SK-N-SH (cell line): Measurements from ENCODE around the gene COL2A1. TPM values are rescaled to one million over a fixed set of nuclear protein-coding genes. Genes with fewer than 3 reads are reported as not detected.

Experiments used
- CTCF ChIA-PET: fragments of 300-600, 350-600 bp; formaldehyde crosslinking; extraction: SDS; loops from one replicate; lab custom pipeline; 2021; lab: Yijun Ruan, JAX
- POLR2A ChIA-PET: fragments of 350-600 bp; sonication (Branson Sonifier 250); formaldehyde crosslinking; extraction: SDS; loops from one replicate; lab custom pipeline; 2020; ENCODE audit warnings: antibody characterized with exemption, inconsistent platforms; lab: Yijun Ruan, JAX
- DNase-seq: peaks from one replicate; pipeline ENCODE4 v3.0.0; 2012
- H2AFZ ChIP-seq: fragments of 200-600 bp; sonication (generic); 2 replicates; pipeline ENCODE4 v1.8.1; 2016; ENCODE audit warnings: antibody characterized with exemption, mild to moderate bottlenecking, low read depth
- H3F3A ChIP-seq: fragments of 200-600 bp; sonication (generic); replicated peaks from 2 replicates; pipeline ENCODE3; 2016; ENCODE audit warnings: antibody characterized with exemption, mild to moderate bottlenecking; ENCODE audit not compliant: insufficient read depth
- H3K27ac ChIP-seq, 2 experiments: fragments of 200-500 bp in 1 of 2; fragments of 200-600 bp in 1 of 2; sonication (Bioruptor generic) in 1 of 2; sonication (generic), shearing (Covaris generic) in 1 of 2; 2 replicates each; pipeline versions ENCODE4 v1.5.1 to v1.6.1; 2014 to 2016; ENCODE audit warnings: low read depth in 2 of 2, inconsistent platforms in 1 of 2, low read length in 1 of 2, mild to moderate bottlenecking in 1 of 2, mixed read lengths in 1 of 2
- H3K27me3 ChIP-seq: fragments of 200-600 bp; sonication (generic), shearing (Covaris generic); 2 replicates; pipeline ENCODE4 v1.6.1; 2016; ENCODE audit warnings: mixed run types; ENCODE audit not compliant: insufficient read depth
- H3K36me3 ChIP-seq, 2 experiments: fragments of 200-500 bp in 1 of 2; fragments of 200-600 bp in 1 of 2; sonication (Bioruptor generic) in 1 of 2; sonication (generic) in 1 of 2; replicated peaks in 1 of 2; 2 replicates each; pipeline versions ENCODE3 to v1.5.1; 2014 to 2016; ENCODE audit warnings: low read length in 1 of 2, mild to moderate bottlenecking in 1 of 2; ENCODE audit not compliant: insufficient read depth in 2 of 2, control insufficient read depth in 1 of 2
- H3K4me1 ChIP-seq, 2 experiments: fragments of 200-500 bp in 1 of 2; fragments of 200-600 bp in 1 of 2; sonication (Bioruptor generic) in 1 of 2; sonication (generic), shearing (Covaris generic) in 1 of 2; 2 replicates each; pipeline versions ENCODE4 v1.5.1 to v1.6.1; 2014 to 2016; ENCODE audit warnings: low read depth in 1 of 2, low read length in 1 of 2, mixed run types in 1 of 2; ENCODE audit not compliant: insufficient read depth in 2 of 2, control insufficient read depth in 1 of 2
- H3K4me2 ChIP-seq: fragments of 200-600 bp; sonication (generic), shearing (Covaris generic); 2 replicates; pipeline ENCODE4 v1.6.1; 2017; ENCODE audit warnings: mixed run types
- H3K4me3 ChIP-seq, 2 experiments: fragments of 200-500 bp in 1 of 2; fragments of 200-600 bp in 1 of 2; sonication (Bioruptor generic) in 1 of 2; sonication (generic), shearing (Covaris generic) in 1 of 2; 2 replicates each; pipeline versions ENCODE4 v1.5.1 to v1.8.1; 2014 to 2016; ENCODE audit warnings: low read depth in 2 of 2, inconsistent platforms in 1 of 2, low read length in 1 of 2, mild to moderate bottlenecking in 1 of 2, mixed read lengths in 1 of 2, moderate library complexity in 1 of 2
- H3K79me2 ChIP-seq: fragments of 200-600 bp; sonication (generic); 2 replicates; pipeline ENCODE4 v1.8.1; 2017; ENCODE audit warnings: mild to moderate bottlenecking; ENCODE audit not compliant: insufficient read depth
- H3K9ac ChIP-seq: fragments of 200-600 bp; sonication (generic); 2 replicates; pipeline ENCODE4 v1.6.1; 2017; ENCODE audit warnings: mixed run types
- H3K9me2 ChIP-seq: fragments of 200-600 bp; sonication (generic); 2 replicates; pipeline ENCODE4 v1.6.1; 2017; ENCODE audit warnings: mixed run types
- H3K9me3 ChIP-seq: fragments of 200-600 bp; sonication (generic); 2 replicates; pipeline ENCODE4 v1.6.1; 2017; ENCODE audit warnings: mixed run types, mild to moderate bottlenecking, moderate library complexity
- H4K20me1 ChIP-seq: fragments of 200-600 bp; sonication (generic); 2 replicates; pipeline ENCODE4 v1.6.1; 2017; ENCODE audit warnings: mild to moderate bottlenecking, mixed run types; ENCODE audit not compliant: insufficient read depth
- CHD2 ChIP-seq: fragments of 150-350 bp; IDR thresholded peaks from 2 replicates; pipeline ENCODE4 v1.6.1; 2018; ENCODE audit warnings: low read length; ENCODE audit not compliant: partially characterized antibody
- ELF1 ChIP-seq: IDR thresholded peaks from 2 replicates; pipeline ENCODE4 v1.4.0; 2012
- FOSL2 ChIP-seq: IDR thresholded peaks from 2 replicates; pipeline ENCODE4 v1.4.0; 2012; ENCODE audit warnings: low read depth, mild to moderate bottlenecking, moderate library complexity, borderline replicate concordance
- MAX ChIP-seq: IDR thresholded peaks from 2 replicates; pipeline ENCODE4 v1.4.0; 2012; ENCODE audit warnings: low read depth
- MEF2A ChIP-seq: IDR thresholded peaks from 2 replicates; pipeline ENCODE4 v1.4.0; 2012; ENCODE audit warnings: low read depth, borderline replicate concordance
- NFIC ChIP-seq: IDR thresholded peaks from 2 replicates; pipeline ENCODE4 v1.4.0; 2012; ENCODE audit warnings: borderline replicate concordance
- POLR2AphosphoS5 ChIP-seq: IDR thresholded peaks from 2 replicates; pipeline ENCODE4 v1.6.1; 2012; ENCODE audit warnings: low read depth, low read length
- RAD21 ChIP-seq: IDR thresholded peaks from 2 replicates; pipeline ENCODE4 v1.6.1; 2012; ENCODE audit warnings: mild to moderate bottlenecking, low read length
- RCOR1 ChIP-seq: fragments of 150-350 bp; IDR thresholded peaks from 2 replicates; pipeline ENCODE4 v1.6.1; 2017; ENCODE audit warnings: antibody characterized with exemption, low read length
- REST ChIP-seq: IDR thresholded peaks from 2 replicates; pipeline ENCODE4 v1.6.1; 2012; ENCODE audit warnings: mild to moderate bottlenecking, low read depth, low read length, moderate library complexity
- SMC3 ChIP-seq: IDR thresholded peaks from 2 replicates; pipeline ENCODE4 v1.6.1; 2012; ENCODE audit warnings: low read depth, low read length, improper control_type of control experiment
- TAF1 ChIP-seq: IDR thresholded peaks from 2 replicates; pipeline ENCODE4 v1.6.1; 2012; ENCODE audit warnings: low read depth, mild to moderate bottlenecking, low read length, moderate library complexity, borderline replicate concordance
- TEAD4 ChIP-seq: IDR thresholded peaks from 2 replicates; pipeline ENCODE4 v1.4.0; 2012; ENCODE audit warnings: mild to moderate bottlenecking, borderline replicate concordance; ENCODE audit not compliant: insufficient read depth
- YY1 ChIP-seq: IDR thresholded peaks from 2 replicates; pipeline ENCODE4 v1.4.0; 2012; ENCODE audit warnings: low read depth, mild to moderate bottlenecking
- whole genome bisulfite sequencing: methylation state at CpG from one replicate; pipeline ENCODE4 v1.1.6; 2017; ENCODE audit warnings: low lambda C conversion rate; 5-methylcytosine and 5-hydroxymethylcytosine counted together
- polyA plus RNA-seq, 3 experiments: library from polyadenylated mRNA; depleted of rRNA; stranded (reverse); fragments of >200 nt; gene quantifications; 2 replicates each; pipeline ENCODE4 v1.2.3, GENCODE V29; 2012
- TF ChIP-seq, protein P1 (sequence below): IDR thresholded peaks from 2 replicates; pipeline ENCODE4; 2012

The COL2A1 gene
- polyA plus RNA-seq, 1 of the 3 experiments (the other 2 are of a cell fraction), result 0.02 TPM

DNA sequence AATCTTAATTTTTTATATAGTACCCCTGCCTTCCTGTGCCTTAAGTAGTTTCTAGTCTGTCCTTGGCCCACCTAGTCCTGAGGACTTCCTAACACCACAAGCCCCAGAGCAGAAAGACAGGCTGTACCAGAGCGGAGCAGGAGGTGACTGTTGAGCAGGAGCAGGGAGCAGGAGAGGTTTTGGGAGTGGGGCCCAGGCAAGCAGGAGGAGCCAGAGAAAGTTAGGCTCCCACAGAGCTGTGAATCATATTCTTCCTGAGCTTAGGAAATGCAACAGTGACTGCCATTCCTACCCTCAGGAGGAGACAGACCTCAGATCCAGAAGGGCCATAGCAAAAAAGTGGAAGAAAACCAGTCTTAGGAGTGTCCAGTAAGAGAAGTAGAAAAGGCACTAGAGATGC, 28.3 kb upstream of the COL2A1 start:
- H3K9me2 ChIP-seq, result no peaks in the 10 kb centered on the region
- no peaks in the 10 kb centered on the region for H3K9me3 ChIP-seq
- no peaks in the 10 kb centered on the region for H3F3A ChIP-seq
- WGBS, result 67% methylated on average over 1 of the region's 1 CpG
- POLR2A ChIA-PET, result no interaction called here
- H3K9ac ChIP-seq, result no peak overlapping the region
- H3K27ac ChIP-seq, result no peak overlapping the region
- no peaks in the 10 kb centered on the region for H3K79me2 ChIP-seq
- no peak overlapping the region for H3K4me3 ChIP-seq
- CTCF ChIA-PET, result no interaction called here
- no peak overlapping the region for H3K4me2 ChIP-seq
- no peak overlapping the region for H2AFZ ChIP-seq
- DNase-seq, result no peak
- no peaks in the 10 kb centered on the region for H3K27me3 ChIP-seq
- no peak for TF ChIP-seq YY1
- no peak for TF ChIP-seq REST
- TF ChIP-seq POLR2AphosphoS5, result no peak
- no peak for TF ChIP-seq RCOR1
- no peak for TF ChIP-seq RAD21
- TF ChIP-seq FOSL2, result no peak
- TF ChIP-seq CHD2, result no peak
- TF ChIP-seq NFIC, result no peak
- no peak for TF ChIP-seq MEF2A
- TF ChIP-seq, protein P1, sequence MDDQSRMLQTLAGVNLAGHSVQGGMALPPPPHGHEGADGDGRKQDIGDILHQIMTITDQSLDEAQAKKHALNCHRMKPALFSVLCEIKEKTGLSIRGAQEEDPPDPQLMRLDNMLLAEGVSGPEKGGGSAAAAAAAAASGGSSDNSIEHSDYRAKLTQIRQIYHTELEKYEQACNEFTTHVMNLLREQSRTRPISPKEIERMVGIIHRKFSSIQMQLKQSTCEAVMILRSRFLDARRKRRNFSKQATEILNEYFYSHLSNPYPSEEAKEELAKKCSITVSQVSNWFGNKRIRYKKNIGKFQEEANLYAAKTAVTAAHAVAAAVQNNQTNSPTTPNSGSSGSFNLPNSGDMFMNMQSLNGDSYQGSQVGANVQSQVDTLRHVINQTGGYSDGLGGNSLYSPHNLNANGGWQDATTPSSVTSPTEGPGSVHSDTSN, result no peak
- no peaks in the 10 kb centered on the region for H3K36me3 ChIP-seq
- H3K4me1 ChIP-seq, result peaks cover 0 to under 1% of the 10 kb centered on the region in 2 experiments; a peak in 1 of 4 replicates
- no peaks in the 10 kb centered on the region for H4K20me1 ChIP-seq

DNA sequence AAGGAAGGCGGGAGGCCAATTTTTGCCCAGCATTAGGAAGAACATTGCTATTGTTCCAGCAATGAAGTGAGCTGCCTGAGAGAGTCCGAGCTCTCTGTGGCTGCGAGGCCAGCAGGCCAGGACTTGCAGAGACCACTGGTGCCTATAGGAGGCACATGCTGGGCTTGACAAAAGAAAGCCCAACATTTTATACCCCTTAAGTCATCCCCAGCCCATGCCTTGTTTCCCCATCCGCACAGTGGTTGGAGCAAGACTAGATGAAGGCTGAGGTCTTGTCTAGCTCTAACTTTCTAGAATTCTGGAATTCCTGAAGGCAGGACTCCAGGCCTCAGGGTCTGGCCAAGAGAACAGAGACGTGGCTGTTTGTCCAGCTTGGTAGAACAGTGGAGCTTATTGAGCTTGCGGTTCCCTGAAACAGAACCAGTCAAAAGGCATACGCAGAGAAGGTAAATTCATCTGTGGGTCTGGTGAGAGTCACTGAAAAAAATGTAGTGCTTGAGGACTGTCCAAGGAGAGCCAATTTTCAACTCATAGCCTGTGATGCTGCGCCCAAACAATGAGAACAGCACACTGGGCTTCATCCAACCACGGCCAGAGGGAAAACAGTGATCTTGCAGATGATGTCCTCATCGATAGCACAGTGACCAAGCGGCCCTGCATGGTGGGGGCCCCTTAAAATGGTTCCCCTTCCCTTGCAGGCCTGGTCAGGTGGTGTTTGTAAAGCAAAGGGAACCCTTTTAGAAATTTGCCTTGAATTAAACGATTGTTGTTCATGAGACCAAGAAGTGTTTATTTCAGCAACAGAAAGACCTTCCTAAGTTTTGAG, 27.1 kb upstream of the COL2A1 start:
- no peak overlapping the region for H3K4me2 ChIP-seq
- no peak for DNase-seq
- H3K9ac ChIP-seq, result no peak overlapping the region
- TF ChIP-seq SMC3 (no peak), TEAD4 (no peak), MAX (no peak), TAF1 (no peak), ELF1 (no peak)
- no peaks in the 10 kb centered on the region for H3K9me3 ChIP-seq
- 75% methylated on average over 10 of the region's 12 CpGs for WGBS
- no peak overlapping the region for H3K27ac ChIP-seq
- H3K4me3 ChIP-seq, result no peak overlapping the region
- no peaks in the 10 kb centered on the region for H3K36me3 ChIP-seq
- H3F3A ChIP-seq, result no peaks in the 10 kb centered on the region
- no peaks in the 10 kb centered on the region for H3K27me3 ChIP-seq
- no peak overlapping the region for H2AFZ ChIP-seq
- H3K9me2 ChIP-seq, result no peaks in the 10 kb centered on the region
- H3K4me1 ChIP-seq, result peaks cover 0 to 6% of the 10 kb centered on the region in 2 experiments; a peak in 1 of 4 replicates
- POLR2A ChIA-PET, result no interaction called here
- CTCF ChIA-PET, result interaction anchor here (0.7 to 0.9 kb wide), 2 partner anchors 9 to 166 kb away, joined by 4 read pairs; no protein-coding TSS in a partner anchor
- no peaks in the 10 kb centered on the region for H4K20me1 ChIP-seq
- H3K79me2 ChIP-seq, result no peaks in the 10 kb centered on the region
